ENCODE data around the gene PRMT1.
"Not testable (repeated sequence)": the region's sequence is repeated elsewhere in the genome, so short reads cannot be mapped to it uniquely, and the experiment has no call there.

The PRMT1 gene

DNA sequence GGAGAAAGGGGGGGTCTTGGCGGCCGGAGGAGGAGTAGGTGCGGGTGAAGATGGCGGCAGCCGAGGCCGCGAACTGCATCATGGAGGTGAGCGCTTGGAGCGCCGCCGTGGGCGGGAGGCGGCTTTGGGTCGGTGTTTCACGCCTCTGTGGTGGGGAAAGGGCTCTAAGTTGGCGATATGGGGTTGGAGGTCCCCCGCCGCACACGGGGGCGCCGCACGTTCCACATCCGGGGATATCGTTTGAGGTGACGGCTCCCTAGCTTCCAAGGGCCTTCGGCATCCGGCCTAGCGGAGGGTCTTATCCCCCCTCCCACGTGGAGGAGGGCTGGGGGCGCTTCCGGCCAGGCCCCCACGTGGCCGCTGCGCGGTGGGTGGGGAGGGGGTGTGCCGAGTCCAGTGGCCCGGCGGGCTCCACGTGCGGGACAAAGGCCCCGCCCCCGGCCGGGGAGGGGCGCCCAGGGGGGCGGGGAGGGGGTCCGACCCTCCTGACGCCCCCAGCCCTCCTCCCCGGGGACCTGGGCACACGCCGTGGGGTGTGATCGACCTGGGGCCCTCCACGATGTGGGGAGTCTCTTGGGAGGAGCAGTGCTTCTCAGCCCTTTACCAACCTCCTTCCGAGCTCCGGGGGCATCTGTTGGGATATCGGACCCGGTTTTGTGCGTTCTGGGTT, at the start of gene PRMT1:
TSS of gene PRMT1 (plus strand) at position 41 of the 670 bp plus-strand sequence. CDS start at position 51, 10 bp downstream.
- no peak for DNase-seq

GRCh38 chr19:49629659-49630058, 47.4 kb upstream of the PRMT1 start:
- no peak for DNase-seq

GRCh38 chr19:49631014-49631588, 46.0 kb upstream of the PRMT1 start:
- no peak for DNase-seq

DNA sequence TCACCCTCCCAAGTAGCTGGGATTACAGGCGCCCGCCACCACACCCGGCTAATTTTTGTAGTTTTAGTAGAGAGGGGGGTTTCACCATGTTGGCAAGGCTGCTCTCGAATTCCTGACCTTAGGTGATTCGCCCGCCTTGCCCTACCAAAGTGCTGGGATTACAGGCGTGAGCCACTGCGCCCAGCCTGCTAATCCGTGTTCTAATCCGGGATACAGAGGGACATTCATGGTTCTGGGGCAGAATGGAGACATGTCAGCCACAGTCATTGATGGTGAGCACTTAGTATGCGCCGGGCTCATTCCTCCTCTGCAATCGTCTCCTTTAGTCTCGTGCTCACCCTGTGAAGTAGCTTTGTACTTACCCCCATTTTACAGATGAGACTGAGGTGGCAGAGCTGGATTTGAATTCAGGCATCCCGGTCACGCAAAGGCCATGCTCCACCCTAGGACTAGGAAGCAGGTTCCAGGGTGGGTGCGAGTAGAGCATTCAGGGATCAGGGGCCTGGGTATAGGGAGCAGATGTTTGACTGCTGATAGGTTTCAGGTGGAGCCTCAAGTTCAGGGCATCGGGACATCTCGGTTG, 45.4 kb upstream of the PRMT1 start:
- DNase-seq: no peak

DNA sequence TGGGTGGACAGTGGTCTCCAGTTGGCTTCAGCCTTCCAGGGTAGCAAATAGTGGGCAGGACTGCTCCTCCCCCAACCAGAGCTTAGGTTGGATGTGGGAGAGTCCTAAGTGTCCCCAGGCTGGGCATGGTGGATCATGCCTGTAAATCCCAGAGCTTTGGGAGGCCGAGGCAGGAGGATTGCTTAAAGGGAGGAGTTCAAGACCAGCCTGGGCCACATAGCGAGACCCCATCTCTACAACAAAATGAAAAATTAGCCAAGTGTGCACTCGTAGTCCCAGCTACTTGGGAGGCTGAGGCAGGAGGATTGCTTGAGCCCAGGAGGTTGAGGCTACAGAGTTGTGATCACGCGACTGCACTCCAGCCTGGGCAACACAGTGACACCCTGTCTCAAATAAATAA, 44.5 kb upstream of the PRMT1 start:
- DNase-seq: no peak

DNA sequence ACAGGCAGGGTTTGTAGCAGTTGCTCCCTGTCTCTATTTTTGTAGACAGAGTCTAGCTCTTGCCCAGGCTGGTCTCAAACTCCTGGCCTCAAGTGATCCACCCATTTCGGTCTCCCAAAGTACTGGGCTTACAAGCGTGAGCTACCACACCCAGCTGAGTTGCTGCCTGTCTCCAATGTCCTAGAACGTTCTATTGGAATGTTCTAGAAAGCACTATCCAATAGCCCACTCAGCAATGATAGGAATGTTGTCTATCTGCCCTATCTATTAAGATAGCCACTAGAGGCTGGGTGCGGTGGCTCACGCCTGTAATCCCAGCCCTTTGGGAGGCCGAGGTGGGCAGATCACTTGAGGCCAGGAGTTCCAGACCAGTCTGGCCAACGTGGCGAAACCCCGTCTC, 43.8 kb upstream of the PRMT1 start:
- not testable (repeated sequence) for DNase-seq

DNA sequence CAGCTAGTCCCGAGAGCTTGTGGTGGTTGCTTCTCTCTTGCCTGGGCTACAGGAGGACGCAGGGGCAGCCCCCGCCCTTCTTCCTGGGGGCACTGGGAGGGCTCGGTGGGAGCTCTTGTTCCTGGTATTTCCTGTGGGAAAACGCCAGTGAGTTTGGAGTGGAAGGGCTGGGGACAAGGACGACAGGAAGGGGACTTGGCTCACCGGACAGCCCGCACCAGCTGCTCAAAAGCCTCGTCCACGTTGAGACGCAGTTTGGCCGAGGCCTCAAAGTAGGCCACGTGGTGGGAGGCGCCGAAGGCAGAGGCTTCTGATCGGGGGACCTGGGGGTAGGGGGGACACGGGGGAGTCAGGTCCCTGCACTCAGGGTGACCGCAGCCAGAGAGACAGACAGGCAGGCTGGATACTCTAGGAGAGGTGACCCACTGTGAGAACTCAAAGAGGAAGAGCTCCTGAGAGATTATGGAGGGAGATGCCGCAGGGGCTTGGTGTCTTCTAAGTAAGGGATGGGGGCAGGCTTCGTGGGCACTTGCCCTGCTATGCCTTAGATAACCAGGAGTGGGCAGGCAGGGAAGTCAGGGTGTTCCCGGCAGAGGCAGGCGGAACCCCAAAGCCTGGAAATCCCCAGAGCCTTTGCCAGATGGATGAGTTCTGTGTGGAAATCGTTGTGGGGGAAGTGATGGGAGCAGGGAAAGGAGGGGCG, 41.4 kb upstream of the PRMT1 start:
- no peak for DNase-seq

DNA sequence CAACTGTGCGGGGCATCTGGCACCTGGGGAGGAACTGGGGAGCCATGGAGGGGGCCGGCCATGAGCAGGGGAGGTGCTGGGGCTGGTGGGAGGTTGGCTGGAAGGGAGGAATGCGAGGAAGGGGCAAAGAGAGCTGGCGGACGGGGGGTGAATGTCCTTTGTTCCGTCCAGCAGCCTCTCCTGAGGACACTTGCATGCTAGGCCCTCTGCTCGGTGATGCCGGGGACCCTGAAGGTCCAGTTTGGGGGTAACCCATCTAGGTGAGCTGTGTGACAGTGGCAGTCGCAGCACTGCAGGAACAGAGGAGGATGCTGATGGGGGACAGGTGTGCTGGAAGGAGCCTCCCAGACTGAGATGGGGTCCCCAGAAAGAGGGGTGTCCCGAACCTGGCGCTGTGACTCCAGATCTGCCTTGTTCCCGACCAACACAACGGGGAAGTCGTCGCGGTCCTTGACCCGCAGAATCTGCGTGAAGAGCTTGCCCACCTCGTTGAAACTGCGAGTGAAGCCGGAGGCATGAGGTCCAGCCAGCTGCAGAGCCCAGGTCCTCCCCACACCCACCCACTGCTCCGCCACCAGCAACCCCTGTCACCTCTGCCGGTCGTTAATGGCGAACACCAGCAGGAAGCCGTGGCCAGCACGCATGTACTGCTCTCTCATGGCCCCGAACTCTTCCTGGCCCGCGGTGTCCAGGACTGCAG, 40.7 kb upstream of the PRMT1 start:
- DNase-seq: no peak

DNA sequence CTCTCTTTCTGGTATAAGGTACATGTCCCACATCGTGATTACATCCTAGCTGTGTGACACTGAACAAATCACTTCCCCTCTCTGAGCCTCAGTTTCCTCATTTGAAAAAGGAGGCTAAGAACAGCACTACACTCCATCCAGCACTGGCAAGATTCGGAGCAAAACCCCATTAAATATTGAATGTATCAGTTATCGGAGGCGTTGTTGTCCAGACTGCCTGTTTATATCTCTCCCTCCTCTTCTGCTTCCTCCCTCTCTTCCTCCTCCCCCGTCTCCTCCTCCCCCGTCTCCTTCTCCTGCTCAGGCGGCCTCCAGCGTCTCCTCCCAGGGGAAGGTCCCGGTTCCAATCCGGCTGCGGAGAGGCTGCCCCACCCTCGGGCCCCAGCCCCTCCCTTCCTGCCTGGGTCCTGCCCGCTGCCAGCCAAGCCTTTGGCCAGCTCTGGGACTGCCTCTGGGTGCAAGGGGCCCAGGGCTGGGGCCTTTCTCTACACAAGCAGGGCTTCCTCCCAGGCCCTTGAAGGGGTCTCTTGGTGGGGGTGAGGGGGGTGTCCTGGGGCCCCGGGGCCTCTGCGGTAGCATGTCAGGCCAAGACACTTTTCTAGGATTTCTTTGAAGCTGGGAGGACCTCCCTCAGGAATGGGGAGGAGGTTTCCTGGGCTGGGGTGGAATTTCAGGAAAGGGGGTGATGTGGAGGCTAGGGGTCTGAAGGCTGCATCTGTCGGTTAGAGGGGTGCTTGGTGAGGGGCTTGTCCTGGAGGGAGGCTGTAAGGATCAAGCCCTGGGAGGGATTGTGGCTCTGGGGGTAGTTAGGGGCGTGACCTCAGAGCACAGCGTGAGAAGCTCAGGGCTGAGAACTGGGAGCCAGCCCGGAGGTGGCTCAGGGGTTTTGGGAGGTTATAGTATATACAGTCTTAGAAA, 39.0 kb upstream of the PRMT1 start:
- peak; percentile 42 for DNase-seq

- no peak for DNase-seq
Observed at GRCh38 chr19:49639401-49640112, 37.5 kb upstream of the PRMT1 start.

DNA sequence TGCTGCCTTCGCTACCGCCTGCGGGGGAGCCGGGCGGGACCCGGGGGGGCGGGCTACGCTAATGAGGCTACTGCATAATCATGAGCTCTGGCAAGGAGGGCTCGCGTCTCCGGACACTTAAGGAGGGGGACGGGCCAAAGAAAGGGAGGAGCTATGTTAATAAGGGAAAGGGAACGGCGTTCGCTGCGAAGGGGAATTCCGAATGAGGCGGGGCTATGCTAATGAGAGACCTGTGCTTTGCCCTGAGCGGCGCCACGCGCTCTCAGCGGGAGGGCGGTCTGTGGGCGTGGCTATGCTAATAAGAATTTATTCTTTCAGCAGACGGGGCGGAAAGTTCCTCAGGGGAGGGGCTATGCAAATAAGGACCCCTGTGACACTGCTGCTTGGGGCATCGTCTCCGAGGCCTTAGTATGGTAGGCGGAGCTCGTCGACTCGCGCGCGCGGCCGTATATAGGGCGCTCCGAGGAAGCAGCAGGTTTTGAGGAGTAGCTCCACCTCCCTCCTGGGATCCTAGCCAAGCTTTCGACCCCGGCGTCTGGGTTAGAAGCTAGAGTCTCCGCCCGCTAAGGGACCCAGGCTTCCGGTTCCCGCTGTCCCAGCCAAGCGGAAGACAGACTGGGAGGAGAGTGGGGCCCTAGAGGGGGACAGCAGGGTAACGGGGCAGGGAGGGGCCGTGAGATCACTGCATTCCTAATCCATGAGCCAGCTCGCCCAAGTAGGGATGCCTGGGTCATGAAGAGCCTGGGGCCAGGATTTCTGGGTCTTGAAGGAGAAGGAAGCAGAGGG, 36.8 kb upstream of the PRMT1 start, which contains the start of gene RRAS:
TSS of gene RRAS (minus strand) at position 31 of the 786 bp plus-strand sequence. CDS start 45 bp downstream, outside the sequence.
- peak; percentile 100 for DNase-seq

DNA sequence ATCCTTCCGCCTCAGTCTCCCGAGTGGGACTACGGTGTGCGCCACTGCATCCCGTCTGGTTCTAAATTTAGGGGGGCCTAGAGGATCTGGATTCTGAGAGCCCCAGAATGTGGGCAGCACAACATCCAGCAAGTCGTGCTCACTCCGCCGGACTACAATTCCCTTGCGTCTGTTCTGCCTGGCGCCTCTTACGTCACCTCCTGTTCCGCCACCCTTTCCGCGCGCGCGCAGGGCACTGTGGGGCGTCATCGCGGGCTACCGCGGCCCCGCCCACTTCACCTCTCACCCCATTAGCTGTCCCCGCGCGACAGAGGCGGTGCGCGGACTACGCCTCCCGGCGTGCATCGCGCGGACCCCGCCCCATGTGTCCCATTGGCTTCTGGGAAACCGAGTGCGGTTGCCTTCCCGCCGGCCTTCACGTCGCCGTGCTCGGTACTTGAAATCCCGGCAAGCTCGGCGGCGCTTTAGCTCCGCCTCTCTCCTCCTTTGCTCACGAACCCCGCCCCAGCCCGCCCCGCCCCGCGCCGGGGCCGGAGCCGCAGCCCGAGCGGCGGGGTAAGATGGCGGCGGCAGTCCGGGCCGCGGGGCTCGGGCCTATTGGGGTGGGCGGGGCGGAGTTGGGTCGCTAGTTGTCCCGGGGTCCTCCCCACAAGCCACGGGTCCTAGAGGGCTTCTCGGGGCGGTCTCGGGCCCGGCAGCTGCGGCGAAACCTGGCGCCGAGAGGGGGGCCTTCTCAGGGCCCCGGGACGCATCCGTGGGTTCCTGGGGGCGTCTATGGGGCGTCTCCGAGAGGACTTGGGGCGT, 35.2 kb upstream of the PRMT1 start, which contains the start of gene SCAF1:
TSS of gene SCAF1 (plus strand) at position 522 of the 804 bp plus-strand sequence. CDS start 2,818 bp downstream, outside the sequence.
- peak; percentile 99 for DNase-seq

DNA sequence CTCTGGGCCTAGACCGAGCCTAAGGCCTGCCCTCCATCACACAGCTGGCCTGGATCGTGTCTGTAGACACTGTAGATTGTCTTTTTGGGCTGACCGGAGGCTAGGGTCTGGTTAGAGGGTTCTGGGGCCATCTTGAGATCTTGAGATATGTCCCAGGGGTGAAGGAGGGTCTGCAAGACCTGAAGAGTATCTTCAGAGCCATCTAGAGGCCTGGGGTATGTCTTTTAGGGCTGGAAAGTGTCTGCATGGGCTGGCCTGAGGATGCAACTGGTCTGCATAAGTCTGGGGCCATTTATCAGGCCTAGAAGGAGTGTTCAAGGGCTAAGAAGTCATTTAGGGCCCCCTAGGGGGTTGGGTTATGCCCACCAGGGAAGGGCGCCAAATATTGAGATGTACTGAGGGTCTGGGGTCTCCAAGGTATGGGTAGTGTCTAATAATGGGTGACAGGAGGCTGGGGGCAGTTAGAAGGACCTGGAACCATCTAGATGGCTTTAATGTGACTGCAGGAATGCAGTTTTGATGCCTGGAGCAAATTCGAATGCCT, 34.5 kb upstream of the PRMT1 start:
- DNase-seq: no peak

DNA sequence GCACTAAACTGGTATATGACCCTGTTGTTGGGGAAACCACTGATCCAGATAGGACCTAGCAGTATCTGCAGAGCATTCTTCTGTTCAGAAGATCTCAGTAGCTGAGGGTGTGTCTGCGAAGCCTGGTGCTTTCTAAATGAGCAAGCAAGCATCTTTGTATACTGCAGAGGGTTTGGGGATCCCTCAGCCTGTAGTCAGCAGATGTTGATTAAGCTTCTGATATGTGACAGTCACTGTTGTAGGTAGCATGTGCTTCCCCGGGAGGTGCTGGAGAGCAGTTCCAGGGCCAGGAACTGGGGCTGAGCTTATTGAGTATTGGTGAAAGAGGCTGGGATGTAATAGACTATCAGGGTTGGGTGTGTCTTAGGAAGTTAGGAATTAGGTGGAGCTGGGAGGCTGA, 33.6 kb upstream of the PRMT1 start:
- DNase-seq: no peak

GRCh38 chr19:49645592-49645991, 31.5 kb upstream of the PRMT1 start:
- DNase-seq: no peak

GRCh38 chr19:49645995-49646394, 31.1 kb upstream of the PRMT1 start:
- DNase-seq: no peak

- no peak for DNase-seq
Observed at GRCh38 chr19:49646586-49646985, 30.5 kb upstream of the PRMT1 start.

DNA sequence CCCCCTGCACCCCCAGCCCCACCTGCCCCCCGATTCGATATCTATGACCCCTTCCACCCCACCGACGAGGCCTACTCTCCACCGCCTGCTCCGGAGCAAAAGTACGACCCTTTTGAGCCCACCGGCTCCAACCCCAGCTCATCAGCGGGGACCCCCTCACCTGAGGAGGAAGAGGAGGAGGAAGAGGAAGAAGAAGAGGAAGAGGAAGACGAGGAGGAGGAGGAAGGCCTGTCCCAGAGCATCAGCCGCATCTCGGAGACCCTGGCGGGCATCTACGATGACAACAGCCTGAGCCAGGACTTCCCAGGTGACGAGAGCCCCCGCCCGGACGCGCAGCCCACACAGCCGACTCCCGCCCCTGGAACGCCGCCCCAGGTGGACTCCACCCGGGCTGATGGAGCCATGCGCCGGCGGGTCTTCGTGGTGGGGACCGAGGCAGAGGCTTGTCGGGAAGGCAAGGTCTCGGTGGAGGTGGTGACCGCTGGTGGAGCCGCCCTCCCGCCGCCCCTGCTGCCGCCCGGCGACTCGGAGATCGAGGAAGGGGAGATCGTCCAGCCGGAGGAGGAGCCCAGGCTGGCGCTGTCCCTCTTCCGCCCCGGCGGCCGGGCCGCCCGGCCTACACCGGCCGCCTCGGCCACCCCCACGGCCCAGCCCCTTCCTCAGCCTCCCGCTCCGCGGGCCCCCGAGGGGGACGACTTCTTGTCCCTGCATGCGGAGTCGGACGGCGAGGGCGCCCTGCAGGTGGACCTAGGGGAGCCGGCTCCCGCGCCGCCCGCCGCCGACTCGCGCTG, 25.8 kb upstream of the PRMT1 start:
- no peak for DNase-seq
